GM12872 (cell line): ENCODE results near the gene LHPP.

Experiments used
- CTCF ChIP-seq: IDR thresholded peaks from 3 replicates; pipeline ENCODE4 v1.5.1; 2011; ENCODE audit warnings: low read depth, mild to moderate bottlenecking, low read length, moderate library complexity; ENCODE audit not compliant: insufficient read depth

Gene LHPP

GRCh38 chr10:124495725-124496124 lies 34.1 kb downstream of the LHPP start:
- no peak for TF ChIP-seq CTCF

GRCh38 chr10:124496150-124496549 lies 34.5 kb downstream of the LHPP start:
- TF ChIP-seq CTCF: no peak

- no peak for TF ChIP-seq CTCF
These were observed 35.0 kb downstream of the LHPP start for GRCh38 chr10:124496620-124497019.

GRCh38 chr10:124497196-124497881 lies 35.7 kb downstream of the LHPP start:
- TF ChIP-seq CTCF: no peak

GRCh38 chr10:124498056-124498455 lies 36.4 kb downstream of the LHPP start:
- TF ChIP-seq CTCF: no peak

- TF ChIP-seq CTCF: no peak
These were observed 39.1 kb downstream of the LHPP start for GRCh38 chr10:124500757-124501156.

GRCh38 chr10:124504711-124505110 lies 43.1 kb downstream of the LHPP start:
- no peak for TF ChIP-seq CTCF
